SK-N-SH (cell line): Measurements from ENCODE around the gene CEP78. TPM values are rescaled to one million over a fixed set of nuclear protein-coding genes. Genes with fewer than 3 reads are reported as not detected.

Experiments
- CTCF ChIA-PET: fragments of 300-600, 350-600 bp; formaldehyde crosslinking; extraction: SDS; loops from one replicate; lab custom pipeline; 2021; lab: Yijun Ruan, JAX
- POLR2A ChIA-PET: fragments of 350-600 bp; sonication (Branson Sonifier 250); formaldehyde crosslinking; extraction: SDS; loops from one replicate; lab custom pipeline; 2020; ENCODE audit warnings: antibody characterized with exemption, inconsistent platforms; lab: Yijun Ruan, JAX
- DNase-seq: peaks from one replicate; pipeline ENCODE4 v3.0.0; 2012
- H2AFZ ChIP-seq: fragments of 200-600 bp; sonication (generic); 2 replicates; pipeline ENCODE4 v1.8.1; 2016; ENCODE audit warnings: antibody characterized with exemption, mild to moderate bottlenecking, low read depth
- H3F3A ChIP-seq: fragments of 200-600 bp; sonication (generic); replicated peaks from 2 replicates; pipeline ENCODE3; 2016; ENCODE audit warnings: antibody characterized with exemption, mild to moderate bottlenecking; ENCODE audit not compliant: insufficient read depth
- H3K27ac ChIP-seq, 2 experiments: fragments of 200-500 bp in 1 of 2; fragments of 200-600 bp in 1 of 2; sonication (Bioruptor generic) in 1 of 2; sonication (generic), shearing (Covaris generic) in 1 of 2; 2 replicates each; pipeline versions ENCODE4 v1.5.1 to v1.6.1; 2014 to 2016; ENCODE audit warnings: low read depth in 2 of 2, inconsistent platforms in 1 of 2, low read length in 1 of 2, mild to moderate bottlenecking in 1 of 2, mixed read lengths in 1 of 2
- H3K27me3 ChIP-seq: fragments of 200-600 bp; sonication (generic), shearing (Covaris generic); 2 replicates; pipeline ENCODE4 v1.6.1; 2016; ENCODE audit warnings: mixed run types; ENCODE audit not compliant: insufficient read depth
- H3K36me3 ChIP-seq, 2 experiments: fragments of 200-500 bp in 1 of 2; fragments of 200-600 bp in 1 of 2; sonication (Bioruptor generic) in 1 of 2; sonication (generic) in 1 of 2; replicated peaks in 1 of 2; 2 replicates each; pipeline versions ENCODE3 to v1.5.1; 2014 to 2016; ENCODE audit warnings: low read length in 1 of 2, mild to moderate bottlenecking in 1 of 2; ENCODE audit not compliant: insufficient read depth in 2 of 2, control insufficient read depth in 1 of 2
- H3K4me1 ChIP-seq, 2 experiments: fragments of 200-500 bp in 1 of 2; fragments of 200-600 bp in 1 of 2; sonication (Bioruptor generic) in 1 of 2; sonication (generic), shearing (Covaris generic) in 1 of 2; 2 replicates each; pipeline versions ENCODE4 v1.5.1 to v1.6.1; 2014 to 2016; ENCODE audit warnings: low read depth in 1 of 2, low read length in 1 of 2, mixed run types in 1 of 2; ENCODE audit not compliant: insufficient read depth in 2 of 2, control insufficient read depth in 1 of 2
- H3K4me2 ChIP-seq: fragments of 200-600 bp; sonication (generic), shearing (Covaris generic); 2 replicates; pipeline ENCODE4 v1.6.1; 2017; ENCODE audit warnings: mixed run types
- H3K4me3 ChIP-seq, 2 experiments: fragments of 200-500 bp in 1 of 2; fragments of 200-600 bp in 1 of 2; sonication (Bioruptor generic) in 1 of 2; sonication (generic), shearing (Covaris generic) in 1 of 2; 2 replicates each; pipeline versions ENCODE4 v1.5.1 to v1.8.1; 2014 to 2016; ENCODE audit warnings: low read depth in 2 of 2, inconsistent platforms in 1 of 2, low read length in 1 of 2, mild to moderate bottlenecking in 1 of 2, mixed read lengths in 1 of 2, moderate library complexity in 1 of 2
- H3K79me2 ChIP-seq: fragments of 200-600 bp; sonication (generic); 2 replicates; pipeline ENCODE4 v1.8.1; 2017; ENCODE audit warnings: mild to moderate bottlenecking; ENCODE audit not compliant: insufficient read depth
- H3K9ac ChIP-seq: fragments of 200-600 bp; sonication (generic); 2 replicates; pipeline ENCODE4 v1.6.1; 2017; ENCODE audit warnings: mixed run types
- H3K9me2 ChIP-seq: fragments of 200-600 bp; sonication (generic); 2 replicates; pipeline ENCODE4 v1.6.1; 2017; ENCODE audit warnings: mixed run types
- H3K9me3 ChIP-seq: fragments of 200-600 bp; sonication (generic); 2 replicates; pipeline ENCODE4 v1.6.1; 2017; ENCODE audit warnings: mixed run types, mild to moderate bottlenecking, moderate library complexity
- H4K20me1 ChIP-seq: fragments of 200-600 bp; sonication (generic); 2 replicates; pipeline ENCODE4 v1.6.1; 2017; ENCODE audit warnings: mild to moderate bottlenecking, mixed run types; ENCODE audit not compliant: insufficient read depth
- CHD2 ChIP-seq: fragments of 150-350 bp; IDR thresholded peaks from 2 replicates; pipeline ENCODE4 v1.6.1; 2018; ENCODE audit warnings: low read length; ENCODE audit not compliant: partially characterized antibody
- EP300 ChIP-seq, 2 experiments: IDR thresholded peaks; 2 replicates each; pipeline versions ENCODE4 v1.4.0 to v1.6.1; 2012; ENCODE audit warnings: borderline replicate concordance in 1 of 2, low read depth in 1 of 2, low read length in 1 of 2
- FOXJ3 ChIP-seq: sonication (generic); formaldehyde crosslinking; IDR thresholded peaks from 2 replicates; pipeline ENCODE4 v1.5.1; 2020; ENCODE audit warnings: mild to moderate bottlenecking, missing genetic modification reagents
- FOXM1 ChIP-seq: IDR thresholded peaks from 2 replicates; pipeline ENCODE4 v1.4.0; 2012; ENCODE audit warnings: low read depth, mild to moderate bottlenecking
- GABPA ChIP-seq: IDR thresholded peaks from 2 replicates; pipeline ENCODE4 v1.4.0; 2012; ENCODE audit warnings: low read depth, mild to moderate bottlenecking
- MEF2A ChIP-seq: IDR thresholded peaks from 2 replicates; pipeline ENCODE4 v1.4.0; 2012; ENCODE audit warnings: low read depth, borderline replicate concordance
- NFIC ChIP-seq: IDR thresholded peaks from 2 replicates; pipeline ENCODE4 v1.4.0; 2012; ENCODE audit warnings: borderline replicate concordance
- RXRA ChIP-seq: IDR thresholded peaks from 2 replicates; pipeline ENCODE4 v1.4.0; 2012; ENCODE audit warnings: low read depth, mild to moderate bottlenecking, borderline replicate concordance
- TCF12 ChIP-seq: IDR thresholded peaks from 2 replicates; pipeline ENCODE4 v1.4.0; 2012
- WGBS: methylation state at CpG from one replicate; pipeline ENCODE4 v1.1.6; 2017; ENCODE audit warnings: low lambda C conversion rate; 5-methylcytosine and 5-hydroxymethylcytosine counted together
- polyA plus RNA-seq, 3 experiments: library from polyadenylated mRNA; depleted of rRNA; stranded (reverse); fragments of >200 nt; gene quantifications; 2 replicates each; pipeline ENCODE4 v1.2.3, GENCODE V29; 2012
- TF ChIP-seq, protein P1 (sequence below): IDR thresholded peaks from 2 replicates; pipeline ENCODE4; 2012
- TF ChIP-seq, protein P2 (sequence below): IDR thresholded peaks from 2 replicates; pipeline ENCODE4 v1.6.1; 2012; ENCODE audit warnings: mild to moderate bottlenecking, low read depth, low read length, moderate library complexity
- TF ChIP-seq, protein P3 (sequence below): IDR thresholded peaks from 2 replicates; pipeline ENCODE4 v1.4.0; 2012; ENCODE audit warnings: low read depth, borderline replicate concordance

The CEP78 gene
- polyA plus RNA-seq, 1 of the 3 experiments (the other 2 are of a cell fraction) = 6.2 TPM

DNA sequence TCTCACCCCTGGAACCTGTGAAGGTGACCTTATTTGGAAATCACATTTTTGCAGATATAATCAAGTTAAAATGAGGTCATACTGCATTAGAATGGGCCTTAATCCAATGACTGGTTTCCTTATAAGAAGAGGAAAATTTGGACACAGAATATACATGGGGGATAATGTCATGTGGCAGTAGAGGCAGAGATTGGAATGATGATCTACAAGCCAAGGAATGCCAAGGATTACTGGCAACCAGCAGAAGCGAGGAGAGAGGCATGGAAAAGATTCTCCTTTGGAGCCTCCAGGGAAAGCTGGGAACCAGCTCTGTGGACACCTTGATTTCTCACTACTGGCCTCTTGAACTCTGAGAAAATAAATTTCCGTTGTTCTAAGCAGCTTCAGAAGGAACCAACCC, 20.2 kb upstream of the CEP78 start:
- WGBS = 43% methylated on average over 2 of the region's 2 CpGs
- TF ChIP-seq, protein P1, sequence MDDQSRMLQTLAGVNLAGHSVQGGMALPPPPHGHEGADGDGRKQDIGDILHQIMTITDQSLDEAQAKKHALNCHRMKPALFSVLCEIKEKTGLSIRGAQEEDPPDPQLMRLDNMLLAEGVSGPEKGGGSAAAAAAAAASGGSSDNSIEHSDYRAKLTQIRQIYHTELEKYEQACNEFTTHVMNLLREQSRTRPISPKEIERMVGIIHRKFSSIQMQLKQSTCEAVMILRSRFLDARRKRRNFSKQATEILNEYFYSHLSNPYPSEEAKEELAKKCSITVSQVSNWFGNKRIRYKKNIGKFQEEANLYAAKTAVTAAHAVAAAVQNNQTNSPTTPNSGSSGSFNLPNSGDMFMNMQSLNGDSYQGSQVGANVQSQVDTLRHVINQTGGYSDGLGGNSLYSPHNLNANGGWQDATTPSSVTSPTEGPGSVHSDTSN = no peak
- TF ChIP-seq MEF2A (no peak), FOXM1 (no peak), NFIC (no peak), CHD2 (no peak), FOXJ3 (CRISPR knock-in tag) (no peak), TCF12 (no peak), RXRA (no peak), EP300 (IDR thresholded peaks at IDR 0.05; ENCODE audit: borderline replicate concordance in 1 of 2, low read depth in 1 of 2, low read length in 1 of 2) (no peak), GABPA (no peak)
- TF ChIP-seq, protein P2, sequence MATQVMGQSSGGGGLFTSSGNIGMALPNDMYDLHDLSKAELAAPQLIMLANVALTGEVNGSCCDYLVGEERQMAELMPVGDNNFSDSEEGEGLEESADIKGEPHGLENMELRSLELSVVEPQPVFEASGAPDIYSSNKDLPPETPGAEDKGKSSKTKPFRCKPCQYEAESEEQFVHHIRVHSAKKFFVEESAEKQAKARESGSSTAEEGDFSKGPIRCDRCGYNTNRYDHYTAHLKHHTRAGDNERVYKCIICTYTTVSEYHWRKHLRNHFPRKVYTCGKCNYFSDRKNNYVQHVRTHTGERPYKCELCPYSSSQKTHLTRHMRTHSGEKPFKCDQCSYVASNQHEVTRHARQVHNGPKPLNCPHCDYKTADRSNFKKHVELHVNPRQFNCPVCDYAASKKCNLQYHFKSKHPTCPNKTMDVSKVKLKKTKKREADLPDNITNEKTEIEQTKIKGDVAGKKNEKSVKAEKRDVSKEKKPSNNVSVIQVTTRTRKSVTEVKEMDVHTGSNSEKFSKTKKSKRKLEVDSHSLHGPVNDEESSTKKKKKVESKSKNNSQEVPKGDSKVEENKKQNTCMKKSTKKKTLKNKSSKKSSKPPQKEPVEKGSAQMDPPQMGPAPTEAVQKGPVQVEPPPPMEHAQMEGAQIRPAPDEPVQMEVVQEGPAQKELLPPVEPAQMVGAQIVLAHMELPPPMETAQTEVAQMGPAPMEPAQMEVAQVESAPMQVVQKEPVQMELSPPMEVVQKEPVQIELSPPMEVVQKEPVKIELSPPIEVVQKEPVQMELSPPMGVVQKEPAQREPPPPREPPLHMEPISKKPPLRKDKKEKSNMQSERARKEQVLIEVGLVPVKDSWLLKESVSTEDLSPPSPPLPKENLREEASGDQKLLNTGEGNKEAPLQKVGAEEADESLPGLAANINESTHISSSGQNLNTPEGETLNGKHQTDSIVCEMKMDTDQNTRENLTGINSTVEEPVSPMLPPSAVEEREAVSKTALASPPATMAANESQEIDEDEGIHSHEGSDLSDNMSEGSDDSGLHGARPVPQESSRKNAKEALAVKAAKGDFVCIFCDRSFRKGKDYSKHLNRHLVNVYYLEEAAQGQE = no peak
- TF ChIP-seq, protein P3, sequence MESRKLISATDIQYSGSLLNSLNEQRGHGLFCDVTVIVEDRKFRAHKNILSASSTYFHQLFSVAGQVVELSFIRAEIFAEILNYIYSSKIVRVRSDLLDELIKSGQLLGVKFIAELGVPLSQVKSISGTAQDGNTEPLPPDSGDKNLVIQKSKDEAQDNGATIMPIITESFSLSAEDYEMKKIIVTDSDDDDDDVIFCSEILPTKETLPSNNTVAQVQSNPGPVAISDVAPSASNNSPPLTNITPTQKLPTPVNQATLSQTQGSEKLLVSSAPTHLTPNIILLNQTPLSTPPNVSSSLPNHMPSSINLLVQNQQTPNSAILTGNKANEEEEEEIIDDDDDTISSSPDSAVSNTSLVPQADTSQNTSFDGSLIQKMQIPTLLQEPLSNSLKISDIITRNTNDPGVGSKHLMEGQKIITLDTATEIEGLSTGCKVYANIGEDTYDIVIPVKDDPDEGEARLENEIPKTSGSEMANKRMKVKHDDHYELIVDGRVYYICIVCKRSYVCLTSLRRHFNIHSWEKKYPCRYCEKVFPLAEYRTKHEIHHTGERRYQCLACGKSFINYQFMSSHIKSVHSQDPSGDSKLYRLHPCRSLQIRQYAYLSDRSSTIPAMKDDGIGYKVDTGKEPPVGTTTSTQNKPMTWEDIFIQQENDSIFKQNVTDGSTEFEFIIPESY = no peak
- Histone ChIP-seq H3K79me2 (no peaks in the 10 kb centered on the region), H4K20me1 (no peaks in the 10 kb centered on the region), H3K9me2 (no peaks in the 10 kb centered on the region), H3K36me3 (no peaks in the 10 kb centered on the region), H3K9ac (no peak overlapping the region), H3K27me3 (no peaks in the 10 kb centered on the region), H3K4me1 (no peaks in the 10 kb centered on the region), H3K4me3 (no peak overlapping the region), H3K27ac (no peak overlapping the region), H3K9me3 (no peaks in the 10 kb centered on the region), H3K4me2 (no peak overlapping the region), H3F3A (no peaks in the 10 kb centered on the region), H2AFZ (no peak overlapping the region)
- POLR2A ChIA-PET = no interaction called here
- CTCF ChIA-PET = interaction anchor here (2.2 to 2.3 kb wide), 2 partner anchors 8 to 782 kb away, joined by 5 to 12 read pairs; no protein-coding TSS in a partner anchor
- DNase-seq = no peak
